Measurements from ENCODE around the gene IGFALS. TPM values are rescaled to one million over a fixed set of nuclear protein-coding genes. Genes with fewer than 3 reads are reported as not detected.
A peak's percentile ranks its signal among the peaks of the same experiment; 100 is the strongest.

The IGFALS gene
- total and polyA plus RNA-seq, 2 of the 4 experiments (the other 2 are of a cell fraction) = not detected

DNA sequence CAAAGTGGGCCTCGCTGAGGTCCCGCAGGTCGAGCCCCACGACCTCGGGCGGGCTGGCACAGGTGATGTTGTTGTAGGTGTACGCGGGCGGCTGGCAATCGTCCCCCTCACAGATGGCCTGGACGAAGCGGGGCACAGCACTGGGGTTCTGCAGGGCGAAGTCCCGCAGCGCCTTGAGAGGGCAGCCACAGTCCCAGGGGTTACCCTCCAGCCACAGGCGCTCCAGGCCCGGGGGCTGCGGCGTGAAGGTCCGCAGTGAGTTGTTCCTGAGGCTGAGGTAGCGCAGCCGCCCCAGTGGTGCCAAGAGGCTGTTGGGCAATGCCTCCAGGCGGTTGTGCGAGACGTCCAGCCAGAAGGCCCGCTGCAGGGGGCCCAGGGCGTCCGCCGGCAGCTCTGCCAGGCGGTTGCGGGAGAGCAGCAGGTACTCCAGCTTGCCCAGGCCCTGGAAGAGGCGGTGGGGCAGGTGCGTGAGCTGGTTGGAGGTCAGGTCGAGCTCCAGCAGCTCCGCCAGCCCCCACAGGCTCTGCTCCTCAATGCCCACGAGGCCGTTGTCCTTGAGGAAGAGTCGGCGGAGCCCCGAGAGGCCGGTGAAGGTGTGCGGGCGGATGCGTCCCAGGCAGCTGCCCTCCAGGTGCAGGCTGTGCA lies 2.8 kb downstream of the IGFALS start:
- no peak overlapping the region for H4K91ac ChIP-seq (ENCODE audit: insufficient read depth, low read depth, low read length)
- H4K5ac ChIP-seq (ENCODE audit: low read depth, low read length) = no peak overlapping the region
- no peaks in the 10 kb centered on the region for H3K27me3 ChIP-seq (ENCODE audit: control insufficient read depth, insufficient read depth, low read length)
- H3K4me3 ChIP-seq (ENCODE audit: insufficient read depth, low read depth, low read length) = no peak overlapping the region
- no peak overlapping the region for H4K8ac ChIP-seq (ENCODE audit: low read depth in 2 of 2, low read length in 2 of 2)
- H2BK5ac ChIP-seq (ENCODE audit: low read depth, low read length, poor library complexity, severe bottlenecking) = no peak overlapping the region
- peaks cover 0 to 17% of the 10 kb centered on the region in 2 experiments; a peak in 2 of 4 replicates for H3K79me1 ChIP-seq (ENCODE audit: low read depth in 1 of 2, low read length in 2 of 2)
- H2AK9ac ChIP-seq (replicated peaks; ENCODE audit: low read depth, low read length, poor library complexity) = peak overlapping the region; percentile 55
- no peak overlapping the region for H3K27ac ChIP-seq (ENCODE audit: insufficient read depth, low read length)
- no peak overlapping the region for H3K56ac ChIP-seq (ENCODE audit: extremely low read depth, insufficient read depth, low read length)
- no peak overlapping the region for H3K23ac ChIP-seq (ENCODE audit: low read depth, low read length)
- H2BK120ac ChIP-seq (ENCODE audit: low read depth, low read length) = no peak overlapping the region
- in situ Hi-C loops (cut with MboI; ENCODE audit: low sequenced_read_pairs) = no loop called here
- H3K18ac ChIP-seq (ENCODE audit: low read depth, low read length) = no peak overlapping the region
- peaks cover 19% of the 10 kb centered on the region for H4K20me1 ChIP-seq (ENCODE audit: insufficient read depth, low read length)
- WGBS, 2 experiments (ENCODE audit: extremely low coverage in 2 of 2, insufficient read length in 1 of 2) = 96% methylated on average over 29 of the region's 44 CpGs; no CpG with 5 or more reads in 1 of the 2 experiments
- H3K14ac ChIP-seq (replicated peaks; ENCODE audit: low read depth, low read length) = no peak overlapping the region
- H2BK15ac ChIP-seq (ENCODE audit: low read depth, low read length) = no peak overlapping the region
- dilution Hi-C loops (cut with HindIII; ENCODE audit: low sequenced_read_pairs, unreplicated experiment) = no loop called here
- no peak overlapping the region for H2BK20ac ChIP-seq (ENCODE audit: low read depth, low read length)
- DNase-seq (no peak), ATAC-seq (ENCODE audit: low read depth) (no peak)
- no peaks in the 10 kb centered on the region for H3K4me1 ChIP-seq (ENCODE audit: control insufficient read depth, insufficient read depth, low read length)
- H2AK5ac ChIP-seq (ENCODE audit: low read depth, low read length) = no peak overlapping the region
- no peaks in the 10 kb centered on the region for H3K9me3 ChIP-seq (ENCODE audit: control insufficient read depth, insufficient read depth, low read length)
- H3K9me1 ChIP-seq (ENCODE audit: insufficient read depth, low read length) = 0 out of 2 replicates have a peak, but pooled peaks cover 2% of the 10 kb centered on the region
- ChIA-PET CTCF (no interaction called here), POLR2A (ENCODE audit: unreplicated experiment) (no interaction called here)
- no peak overlapping the region for H2AFZ ChIP-seq (replicated peaks; ENCODE audit: low read length, poor library complexity)
- no peak overlapping the region for H3K4ac ChIP-seq (ENCODE audit: low read depth, low read length)
- H3K9ac ChIP-seq (ENCODE audit: low read depth, low read length) = no peak overlapping the region
- BruUV-seq (replicated peaks) = no TSS peak
- H3K4me2 ChIP-seq (ENCODE audit: low read depth, low read length) = no peak overlapping the region
- H3K36me3 ChIP-seq (ENCODE audit: control insufficient read depth, insufficient read depth, low read length) = peaks cover 33% of the 10 kb centered on the region
- no peak for TF ChIP-seq POLR2A (IDR thresholded peaks at IDR 0.05; ENCODE audit: low read depth, low read length)
- TF ChIP-seq MXI1 (IDR thresholded peaks at IDR 0.05; ENCODE audit: borderline replicate concordance, low read depth, low read length) = no peak
- no peak for TF ChIP-seq NFE2L2 (IDR thresholded peaks at IDR 0.05; ENCODE audit: low read depth, low read length)
- TF ChIP-seq MAZ (IDR thresholded peaks at IDR 0.05; ENCODE audit: borderline replicate concordance, low read depth, low read length) = no peak
- TF ChIP-seq ELK1 (IDR thresholded peaks at IDR 0.05; ENCODE audit: borderline replicate concordance, low read depth, low read length) = no peak
- TF ChIP-seq RFX5 (IDR thresholded peaks at IDR 0.05; ENCODE audit: low read depth, low read length) = no peak
- TF ChIP-seq CHD1 (IDR thresholded peaks at IDR 0.05; ENCODE audit: low read depth, low read length) = no peak
- no peak for TF ChIP-seq RCOR1 (IDR thresholded peaks at IDR 0.05; ENCODE audit: insufficient replicate concordance, low read length)
- TF ChIP-seq SMC3 (IDR thresholded peaks at IDR 0.05; ENCODE audit: low read depth, low read length) = no peak
- intact Hi-C loops (cut with micrococcal nuclease) = no loop called here
